PFSK-1 (cell line): Measurements from ENCODE around the gene OBP2B.

Experiments
- FOXP2 ChIP-seq: optimal IDR thresholded peaks from 2 replicates; pipeline ENCODE3; 2011; ENCODE audit warnings: borderline replicate concordance, control low read depth, inconsistent platforms; ENCODE audit not compliant: insufficient read depth; ENCODE audit errors: extremely low read length, extremely low read depth
- POLR2AphosphoS5 ChIP-seq: IDR thresholded peaks from 2 replicates; pipeline ENCODE4 v1.6.1; 2012; ENCODE audit warnings: low read depth, mild to moderate bottlenecking, control low read depth, low read length, moderate library complexity
- TAF1 ChIP-seq: IDR thresholded peaks from 2 replicates; pipeline ENCODE4 v1.6.1; 2012; ENCODE audit warnings: low read length, control low read depth, borderline replicate concordance; ENCODE audit not compliant: insufficient read depth
- TF ChIP-seq, protein P1 (sequence below), 2 experiments: IDR thresholded peaks; 2 replicates each; pipeline versions ENCODE4 v1.6.1 to v1.8.0; 2011 to 2012; ENCODE audit warnings: low read depth in 2 of 2, low read length in 2 of 2, control low read depth in 1 of 2, inconsistent platforms in 1 of 2, mild to moderate bottlenecking in 1 of 2, moderate library complexity in 1 of 2; ENCODE audit not compliant: insufficient read depth in 1 of 2

DNA sequence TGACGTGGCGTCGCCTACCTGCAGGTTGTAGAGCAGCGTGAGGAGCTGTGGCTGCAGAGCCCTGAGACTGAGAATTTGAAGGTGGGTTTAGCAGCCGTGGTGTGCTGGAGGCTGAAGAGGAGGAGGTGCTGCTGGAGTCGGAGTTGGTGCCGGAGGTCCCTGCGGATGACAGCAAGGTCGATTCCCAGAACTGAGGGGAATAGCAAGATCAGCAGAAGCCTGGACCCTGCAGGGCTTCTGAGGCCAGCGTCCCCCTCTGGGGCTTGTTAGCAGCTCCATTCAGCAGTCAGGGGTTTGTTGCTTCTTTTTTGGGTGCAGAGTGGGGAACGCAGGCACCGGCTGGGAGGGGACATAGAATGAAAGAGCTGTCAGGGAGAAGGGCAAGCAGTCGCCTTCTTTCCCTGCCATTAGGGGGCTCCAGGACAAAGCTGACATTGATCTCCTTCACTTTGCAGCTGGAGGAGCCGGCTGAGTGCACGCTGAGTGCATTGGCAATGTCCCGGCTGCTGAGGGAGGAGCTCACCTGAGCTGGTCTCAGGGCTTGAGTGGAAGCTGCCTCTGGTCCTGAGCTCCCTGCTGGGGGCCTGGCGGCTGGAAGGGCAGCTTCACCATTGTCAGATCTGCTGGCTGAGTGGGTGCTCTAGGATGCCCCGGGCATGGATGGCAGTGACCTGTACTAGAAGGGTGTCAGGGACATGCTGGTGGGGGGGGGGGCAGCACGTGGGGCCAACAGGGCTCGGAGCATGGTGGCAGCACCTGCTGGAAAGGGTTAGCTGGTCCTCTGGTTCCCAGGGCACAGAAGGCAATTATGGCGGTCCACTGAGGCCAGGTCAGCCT lies 20.8 kb downstream of the OBP2B start:
- TF ChIP-seq POLR2AphosphoS5 (no peak), TAF1 (no peak), FOXP2 (no peak)
- TF ChIP-seq, protein P1, sequence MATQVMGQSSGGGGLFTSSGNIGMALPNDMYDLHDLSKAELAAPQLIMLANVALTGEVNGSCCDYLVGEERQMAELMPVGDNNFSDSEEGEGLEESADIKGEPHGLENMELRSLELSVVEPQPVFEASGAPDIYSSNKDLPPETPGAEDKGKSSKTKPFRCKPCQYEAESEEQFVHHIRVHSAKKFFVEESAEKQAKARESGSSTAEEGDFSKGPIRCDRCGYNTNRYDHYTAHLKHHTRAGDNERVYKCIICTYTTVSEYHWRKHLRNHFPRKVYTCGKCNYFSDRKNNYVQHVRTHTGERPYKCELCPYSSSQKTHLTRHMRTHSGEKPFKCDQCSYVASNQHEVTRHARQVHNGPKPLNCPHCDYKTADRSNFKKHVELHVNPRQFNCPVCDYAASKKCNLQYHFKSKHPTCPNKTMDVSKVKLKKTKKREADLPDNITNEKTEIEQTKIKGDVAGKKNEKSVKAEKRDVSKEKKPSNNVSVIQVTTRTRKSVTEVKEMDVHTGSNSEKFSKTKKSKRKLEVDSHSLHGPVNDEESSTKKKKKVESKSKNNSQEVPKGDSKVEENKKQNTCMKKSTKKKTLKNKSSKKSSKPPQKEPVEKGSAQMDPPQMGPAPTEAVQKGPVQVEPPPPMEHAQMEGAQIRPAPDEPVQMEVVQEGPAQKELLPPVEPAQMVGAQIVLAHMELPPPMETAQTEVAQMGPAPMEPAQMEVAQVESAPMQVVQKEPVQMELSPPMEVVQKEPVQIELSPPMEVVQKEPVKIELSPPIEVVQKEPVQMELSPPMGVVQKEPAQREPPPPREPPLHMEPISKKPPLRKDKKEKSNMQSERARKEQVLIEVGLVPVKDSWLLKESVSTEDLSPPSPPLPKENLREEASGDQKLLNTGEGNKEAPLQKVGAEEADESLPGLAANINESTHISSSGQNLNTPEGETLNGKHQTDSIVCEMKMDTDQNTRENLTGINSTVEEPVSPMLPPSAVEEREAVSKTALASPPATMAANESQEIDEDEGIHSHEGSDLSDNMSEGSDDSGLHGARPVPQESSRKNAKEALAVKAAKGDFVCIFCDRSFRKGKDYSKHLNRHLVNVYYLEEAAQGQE (IDR thresholded peaks at IDR 0.05; ENCODE audit: insufficient read depth in 1 of 2, low read depth in 2 of 2, low read length in 2 of 2): no peak
